K562 (cell line): ENCODE data around the gene ZC3H7B. TPM values are rescaled to one million over a fixed set of nuclear protein-coding genes. Genes with fewer than 3 reads are reported as not detected.
"Not testable (repeated sequence)": the region's sequence is repeated elsewhere in the genome, so short reads cannot be mapped to it uniquely, and the experiment has no call there.

Experiments
- ATAC-seq: fragments of 200-7000 bp; cut with Tn5 transposase; 3 replicates; pipeline ENCODE4 v1.9.1; 2020; ENCODE audit warnings: moderate library complexity
- BruUV-seq: library from RNA; stranded (reverse); fragments of 400-500 nt; replicated peaks from 2 replicates; lab custom pipeline; 2021; lab: Mats Ljungman, UMichigan
- CTCF ChIA-PET: fragments of 300-600 bp; formaldehyde crosslinking; extraction: SDS; loops from one replicate; lab custom pipeline; 2021; ENCODE audit warnings: low intra/inter-chr PET ratio; lab: Yijun Ruan, JAX
- POLR2A ChIA-PET: fragments of 300-600, 350-650 bp; sonication (Branson Sonifier 250); formaldehyde crosslinking; extraction: SDS; loops from one replicate; lab custom pipeline; 2021; ENCODE audit warnings: antibody characterized with exemption, inconsistent platforms; lab: Yijun Ruan, JAX
- DNase-seq, 4 experiments: peaks; one replicate each; pipeline versions ENCODE4 v3.0.0 to v3.0.0-alpha.2; 2011 to 2018; ENCODE audit warnings: low spot score in 3 of 4, mixed read lengths in 3 of 4; ENCODE audit errors: extremely low read depth in 1 of 4
- FAIRE-seq: peaks from 2 replicates; lab custom pipeline; 2011; peaks lifted over from hg19 to GRCh38; lab: Jason Lieb, UNC
- H2AFZ ChIP-seq: 2 replicates; pipeline ENCODE4 v1.6.0; 2011; ENCODE audit warnings: low read depth, low read length, control low read depth, inconsistent platforms
- H3K27ac ChIP-seq: fragments of 200-600 bp; 3 replicates; pipeline ENCODE4 v1.8.0; 2011; ENCODE audit warnings: low read depth, mild to moderate bottlenecking, control low read depth, inconsistent platforms, low read length, moderate library complexity, mixed read lengths; ENCODE audit errors: extremely low read depth
- H3K27me3 ChIP-seq, 2 experiments: fragments of 300-600 bp in 1 of 2; 2 replicates in 1 of 2; 3 replicates in 1 of 2; pipeline versions ENCODE4 v1.6.0 to v1.8.0; 2011; ENCODE audit warnings: inconsistent platforms in 2 of 2, low read length in 2 of 2, mild to moderate bottlenecking in 1 of 2, mixed read lengths in 1 of 2, moderate library complexity in 1 of 2; ENCODE audit not compliant: control insufficient read depth in 2 of 2, insufficient read depth in 2 of 2
- H3K36me3 ChIP-seq: fragments of 300-600 bp; 3 replicates; pipeline ENCODE4 v1.8.0; 2011; ENCODE audit warnings: mild to moderate bottlenecking, low read length, inconsistent platforms; ENCODE audit not compliant: control insufficient read depth, insufficient read depth
- H3K4me1 ChIP-seq, 2 experiments: fragments of 200-600 bp in 1 of 2; replicated peaks in 1 of 2; 2 replicates in 1 of 2; 3 replicates in 1 of 2; pipeline versions ENCODE4 v1.5.1 to v1.8.0; 2011; ENCODE audit warnings: inconsistent platforms in 2 of 2, low read length in 2 of 2, mild to moderate bottlenecking in 1 of 2, mixed read lengths in 1 of 2, moderate library complexity in 1 of 2; ENCODE audit not compliant: control insufficient read depth in 2 of 2, insufficient read depth in 2 of 2
- H3K4me2 ChIP-seq: 2 replicates; pipeline ENCODE4 v1.6.1; 2011; ENCODE audit warnings: low read length, control low read depth, inconsistent platforms, mixed read lengths; ENCODE audit not compliant: insufficient read depth
- H3K4me3 ChIP-seq: fragments of 200-600 bp; sonication (generic), shearing (Covaris generic); 2 replicates; pipeline ENCODE4 v1.5.1; 2016; ENCODE audit warnings: control low read depth, inconsistent platforms
- H3K79me2 ChIP-seq: fragments of 200-600 bp; 3 replicates; pipeline ENCODE4 v1.8.0; 2011; ENCODE audit warnings: low read length, inconsistent platforms; ENCODE audit not compliant: control insufficient read depth, insufficient read depth
- H3K9ac ChIP-seq, 2 experiments: 2 replicates each; pipeline versions ENCODE4 v1.6.0 to v1.6.1; 2011; ENCODE audit warnings: low read depth in 2 of 2, low read length in 2 of 2, control low read depth in 1 of 2, inconsistent platforms in 1 of 2, mild to moderate bottlenecking in 1 of 2, mixed read lengths in 1 of 2; ENCODE audit not compliant: insufficient read depth in 1 of 2
- H3K9me1 ChIP-seq: one replicate; pipeline ENCODE4 v1.6.0; 2011; ENCODE audit warnings: inconsistent platforms, mild to moderate bottlenecking, low read length, moderate library complexity; ENCODE audit not compliant: control insufficient read depth, insufficient read depth
- H3K9me3 ChIP-seq: replicated peaks from 2 replicates; pipeline ENCODE4 v1.5.1; 2011; ENCODE audit warnings: low read depth, low read length, inconsistent platforms; ENCODE audit not compliant: control insufficient read depth, insufficient read depth
- H4K20me1 ChIP-seq: replicated peaks from 2 replicates; pipeline ENCODE4 v1.6.1; 2011; ENCODE audit warnings: low read length, inconsistent platforms, mixed read lengths; ENCODE audit not compliant: control insufficient read depth, insufficient read depth
- BRD4 ChIP-seq: fragments of 200-600 bp; sonication (generic); IDR thresholded peaks from 2 replicates; pipeline ENCODE4 v1.6.1; 2017; ENCODE audit warnings: inconsistent platforms
- EP300 ChIP-seq: IDR thresholded peaks from 2 replicates; pipeline ENCODE4 v1.6.1; 2012; ENCODE audit warnings: low read length, improper control_type of control experiment
- IFI16 ChIP-seq: fragments of 250-450 bp; sonication (Bioruptor Pico); IDR thresholded peaks from 2 replicates; pipeline ENCODE4 v2.1.2; 2022; ENCODE audit warnings: mild to moderate bottlenecking, inconsistent platforms
- SMARCE1 ChIP-seq: fragments of 450-650 bp; IDR thresholded peaks from 2 replicates; pipeline ENCODE4 v1.7.1; 2016; ENCODE audit warnings: mild to moderate bottlenecking
- WGBS: fragments of 100-300 bp; shearing (Covaris generic); methylation state at CpG from one replicate; pipeline ENCODE4 v1.1.6; 2016; ENCODE audit warnings: low coverage, mixed read lengths; ENCODE audit not compliant: insufficient coverage; ENCODE audit errors: missing lambda C conversion rate; 5-methylcytosine and 5-hydroxymethylcytosine counted together
- in situ Hi-C: fragments of 300-500 bp; cut with MboI; formaldehyde crosslinking; loops from 4 replicates; pipeline ENCODE4 v1.15.0; 2018; ENCODE audit warnings: inconsistent platforms, mixed read lengths
- intact Hi-C: fragments of 100-400 bp; cut with micrococcal nuclease; formaldehyde crosslinking; loops from 2 replicates; pipeline ENCODE4 v1.14.2; 2022
- polyA plus RNA-seq, 8 experiments: library from polyadenylated mRNA; depleted of rRNA in 4 of 8; stranded (reverse) in 5 of 8; unstranded in 3 of 8; fragments of >200 nt; fragmentation: Nextera tagmentation in 2 of 8; fragmentation: Illumina TruSeq in 1 of 8; extraction: Ambion mirVana in 2 of 8; extraction: Trizol in 1 of 8; gene quantifications; 2 replicates each; pipeline versions ENCODE4 v1.2.1 to v1.2.3, GENCODE V29; 2011 to 2014; ENCODE audit warnings: inconsistent platforms in 1 of 8, missing spikeins in 1 of 8
- total RNA-seq, 7 experiments: library from RNA; depleted of rRNA in 6 of 7; stranded (reverse); fragments of >200 nt in 6 of 7; fragmentation: Illumina TruSeq in 2 of 7; extraction: Trizol in 2 of 7; gene quantifications; 2 replicates each; pipeline versions ENCODE4 v1.2.1 to v1.2.3, GENCODE V29; 2011 to 2021; ENCODE audit warnings: low replicate concordance in 1 of 7

ZC3H7B gene
- total and polyA plus RNA-seq, 9 of the 15 experiments (the other 6 are each of a cell fraction or from before 2014, with no cell fraction given), result 0.07 to 49.8 (median 26.8) TPM

- ChIA-PET CTCF (no interaction called here), POLR2A (interaction anchor here (2.0 kb wide), 1 partner anchor 12 kb away, joined by 11 read pairs; the partner anchor contains the start of gene ZC3H7B)
- no peaks in the 10 kb centered on the region for H3K9me3 ChIP-seq
- H3K27me3 ChIP-seq, result no peaks in the 10 kb centered on the region
- H3K36me3 ChIP-seq, result no peaks in the 10 kb centered on the region
- in situ Hi-C loops, result no loop called here
- no peak overlapping the region for H3K27ac ChIP-seq
- H4K20me1 ChIP-seq, result no peaks in the 10 kb centered on the region
- no TSS peak for BruUV-seq
- ATAC-seq, result no peak
- no peak for TF ChIP-seq EP300
- no peak for TF ChIP-seq BRD4
- no peak for TF ChIP-seq IFI16 (CRISPR knock-in tag)
- no peak for TF ChIP-seq SMARCE1
- no peak overlapping the region for H3K4me3 ChIP-seq
- no peak for FAIRE-seq
- peaks cover 8 to 12% of the 10 kb centered on the region in 2 experiments for H3K4me1 ChIP-seq
- intact Hi-C loops, result no loop called here
- H3K4me2 ChIP-seq, result no peak overlapping the region
- no peak for DNase-seq
- H3K9ac ChIP-seq, result no peak overlapping the region
- WGBS, result 31% methylated on average over 8 of the region's 8 CpGs
- H3K9me1 ChIP-seq, result no peaks in the 10 kb centered on the region
- H3K79me2 ChIP-seq, result peaks cover 4% of the 10 kb centered on the region; the same call in 2 of the 3 replicates
- no peak overlapping the region for H2AFZ ChIP-seq
These were observed 10.8 kb upstream of the ZC3H7B start for GRCh38 chr22:41290262-41291221.

- H4K20me1 ChIP-seq, H3K9ac ChIP-seq, CTCF ChIA-PET, H3K4me1 ChIP-seq, H3K27ac ChIP-seq, intact Hi-C loops, H3K36me3 ChIP-seq, H2AFZ ChIP-seq, DNase-seq, BruUV-seq, H3K9me1 ChIP-seq, H3K79me2 ChIP-seq, H3K4me3 ChIP-seq, in situ Hi-C loops, H3K27me3 ChIP-seq, H3K9me3 ChIP-seq, POLR2A ChIA-PET, H3K4me2 ChIP-seq, ATAC-seq, FAIRE-seq: not testable (repeated sequence)
- WGBS, result no CpG with 5 or more reads among the region's 28 CpGs
These were observed 6.5 kb upstream of the ZC3H7B start for GRCh38 chr22:41294816-41295215.
